DOHH2 (cell line): ENCODE results near the gene GPR183.

Source experiments
- CTCF ChIP-seq: fragments of 200-600 bp; sonication (generic); IDR thresholded peaks from one replicate; pipeline ENCODE4 v1.5.1; 2014; ENCODE audit warnings: antibody characterized with exemption, mild to moderate bottlenecking, low read depth, low read length; ENCODE audit not compliant: poor library complexity, severe bottlenecking
- EZH2phosphoT487 ChIP-seq: fragments of 200-600 bp; sonication (generic); IDR thresholded peaks from 2 replicates; pipeline ENCODE4 v1.6.1; 2017; ENCODE audit warnings: borderline replicate concordance, mild to moderate bottlenecking, antibody characterized with exemption, low read length, moderate library complexity, mixed read lengths

GRCh38 chr13:99339736-99340397 is 32.7 kb upstream of the GPR183 start:
- TF ChIP-seq CTCF, result no peak
- no peak for TF ChIP-seq EZH2phosphoT487
